Heart right ventricle (tissue), 16 donors: ENCODE measurements around the gene STRA8. TPM values are rescaled to one million over a fixed set of nuclear protein-coding genes. Genes with fewer than 3 reads are reported as not detected.

Source experiments
- ATAC-seq, 8 donors: fragments of 200-7000 bp; cut with Tn5 transposase; one replicate each; pipeline ENCODE4 v1.9.1; 2020; ENCODE audit warnings: mild to moderate bottlenecking in 8 of 8, moderate library complexity in 8 of 8, moderate number of reproducible peaks in 1 of 8
- DNase-seq, 2 donors: peaks; one replicate each; pipeline ENCODE4 v3.0.0-alpha.2; 2020
- H3K27ac ChIP-seq, 10 donors: fragments of 200-600 bp; sonication (generic) in 2 of 10; one replicate each; pipeline versions ENCODE4 v1.5.0 to v1.8.0; 2020 to 2022; ENCODE audit warnings: mild to moderate bottlenecking in 3 of 10
- H3K27me3 ChIP-seq, 7 donors: fragments of 200-600 bp; one replicate each; pipeline ENCODE4 v1.8.0; 2021 to 2022; ENCODE audit warnings: mild to moderate bottlenecking in 2 of 7
- H3K36me3 ChIP-seq, 9 donors: fragments of 200-600 bp; sonication (generic) in 1 of 9; one replicate each; pipeline versions ENCODE4 v1.5.0 to v1.8.0; 2020 to 2022; ENCODE audit warnings: mild to moderate bottlenecking in 2 of 9
- H3K4me1 ChIP-seq, 9 donors: fragments of 200-600 bp; sonication (generic) in 1 of 9; one replicate each; pipeline versions ENCODE4 v1.5.0 to v1.8.0; 2020 to 2022; ENCODE audit warnings: mild to moderate bottlenecking in 4 of 9
- H3K4me3 ChIP-seq, 10 donors: fragments of 200-600 bp; sonication (generic) in 2 of 10; one replicate each; pipeline versions ENCODE4 v1.5.0 to v1.8.0; 2020 to 2022; ENCODE audit warnings: mild to moderate bottlenecking in 7 of 10, moderate library complexity in 2 of 10
- H3K9me3 ChIP-seq, 11 donors: fragments of 200-600 bp in 10 of 11; sonication (generic) in 2 of 11; one replicate each; pipeline versions ENCODE4 v1.5.0 to v1.8.0; 2013 to 2022; ENCODE audit warnings: mild to moderate bottlenecking in 2 of 11, control low read depth in 1 of 11, moderate library complexity in 1 of 11
- WGBS, 2 donors: extraction: QIAGEN DNeasy Blood & Tissue Kit; methylation state at CpG; one replicate each; pipeline ENCODE4 v1.1.7; 2013; ENCODE audit warnings: inconsistent platforms in 1 of 2; 5-methylcytosine and 5-hydroxymethylcytosine counted together
- intact Hi-C, 10 donors: fragments of 100-400 bp; cut with DNase I; formaldehyde crosslinking; loops; one replicate each; pipeline versions ENCODE4 v1.11.1 to v1.14.2; 2022
- long read RNA-seq, 3 donors: library from polyadenylated mRNA; unstranded; transcript quantifications; one replicate each; pipeline ENCODE4 v2.0.0, GENCODE V29; 2020 to 2021
- polyA plus RNA-seq, 2 donors: library from polyadenylated mRNA; stranded (reverse); fragments of 200-250 nt; gene quantifications; one replicate each; pipeline ENCODE4 v1.2.3, GENCODE V29; 2013
- total RNA-seq, 10 donors: library from RNA; stranded (reverse); fragmentation: NEBNext Ultra II Directional in 3 of 10; extraction: Animal tissue kit (Norgen Biotek cat#: 25700) in 3 of 10; gene quantifications; one replicate each; pipeline versions ENCODE4 v1.2.1 to v1.2.4, GENCODE V29; 2021 to 2023
- TF ChIP-seq, protein P1 (sequence below), 9 donors: fragments of 200-600 bp; sonication (generic) in 2 of 9; IDR thresholded peaks; one replicate each; pipeline versions ENCODE4 v1.5.0 to v1.8.0; 2021 to 2022; ENCODE audit warnings: antibody characterized with exemption in 9 of 9, mild to moderate bottlenecking in 5 of 9, moderate library complexity in 1 of 9
- donor health status: Arrhythmogenic right ventricular cardiomyopathy.
- donor health status: ischemic (EF 13 %, LVEDD 7.1; RV severe dilation, severe dysfunction).
- donor health status: healthy with polysubstance abuse.
- donor health status: DM: no; HTN: yes; CAD: no.
- donor health status: DM: no; HTN: no; CAD: no.
- donor health status: ischemic (EF 25% LVEDD 6.9; RV normal size, moderate dysfunction).
- donor health status: ischemic (EF 25% LVEDD 5.7; RV mildly dilated, moderate dysfunction).
- donor health status: healthy.
- donor health status: DM: yes; HTN: yes; CAD: no.
- donor health status: Ischemic cardiomyopathy.
- donor health status: ischemic (EF 35%, LVEDD 5.7; RV mildly dilated, moderate dysfunction).
- donor health status: nonischemic (EF 11% LVEDD 7.7; RV severe dilation, severe dysfunction).
- donor health status: DM: yes; HTN: yes; CAD: no.
- donor health status: PGD.
- donor health status: ischemic (EF 29% LVEDD 5.4; RV normal size, mild dysfunction).
- donor health status: nonischemic (EF 23%, LVEDD 6.1; RV moderate dilation, normal function).

Gene STRA8, protein sequence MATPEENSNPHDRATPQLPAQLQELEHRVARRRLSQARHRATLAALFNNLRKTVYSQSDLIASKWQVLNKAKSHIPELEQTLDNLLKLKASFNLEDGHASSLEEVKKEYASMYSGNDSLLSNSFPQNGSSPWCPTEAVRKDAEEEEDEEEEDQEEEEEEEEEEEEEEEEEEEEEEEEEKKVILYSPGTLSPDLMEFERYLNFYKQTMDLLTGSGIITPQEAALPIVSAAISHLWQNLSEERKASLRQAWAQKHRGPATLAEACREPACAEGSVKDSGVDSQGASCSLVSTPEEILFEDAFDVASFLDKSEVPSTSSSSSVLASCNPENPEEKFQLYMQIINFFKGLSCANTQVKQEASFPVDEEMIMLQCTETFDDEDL
- not detected for total RNA-seq
- not detected for polyA plus RNA-seq
- long read RNA-seq, donor 1: 0 reads
- long read RNA-seq, donor 2: 0 reads
- long read RNA-seq, donor 3: 0 reads

DNA sequence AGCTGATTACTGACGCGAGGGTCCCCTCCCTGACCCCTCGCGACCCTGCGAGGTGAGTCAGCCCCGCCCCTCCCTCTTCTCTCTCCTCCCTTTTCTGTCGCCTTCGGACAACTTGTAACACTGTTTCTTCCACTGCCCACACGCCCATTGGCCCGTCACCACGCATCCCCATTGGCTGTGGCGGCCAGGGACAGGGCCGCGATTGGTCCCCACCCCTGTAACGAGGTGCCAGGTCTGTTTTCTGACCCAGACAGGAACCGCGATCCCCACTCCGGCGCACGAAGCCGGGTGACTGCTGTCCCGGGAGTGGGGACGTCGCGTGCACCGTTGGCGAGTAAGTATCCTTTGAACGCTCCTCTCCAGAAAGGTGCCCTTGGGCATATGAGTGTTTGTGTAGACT is at the start of gene STRA8:
TSS of gene STRA8 (plus strand) at position 269 of the 400 bp plus-strand sequence. CDS start 6,687 bp downstream, outside the sequence.
- Histone ChIP-seq H3K4me3 (no peak within 1 kb of the TSS), H3K4me1 (no peaks in the 10 kb centered on the region), H3K27ac (no peak within 1 kb of the TSS), H3K36me3 (no peaks in the 10 kb centered on the region), H3K9me3 (no peaks in the 10 kb centered on the region), H3K27me3 (no peaks in the 10 kb centered on the region)
- TF ChIP-seq, protein P1, sequence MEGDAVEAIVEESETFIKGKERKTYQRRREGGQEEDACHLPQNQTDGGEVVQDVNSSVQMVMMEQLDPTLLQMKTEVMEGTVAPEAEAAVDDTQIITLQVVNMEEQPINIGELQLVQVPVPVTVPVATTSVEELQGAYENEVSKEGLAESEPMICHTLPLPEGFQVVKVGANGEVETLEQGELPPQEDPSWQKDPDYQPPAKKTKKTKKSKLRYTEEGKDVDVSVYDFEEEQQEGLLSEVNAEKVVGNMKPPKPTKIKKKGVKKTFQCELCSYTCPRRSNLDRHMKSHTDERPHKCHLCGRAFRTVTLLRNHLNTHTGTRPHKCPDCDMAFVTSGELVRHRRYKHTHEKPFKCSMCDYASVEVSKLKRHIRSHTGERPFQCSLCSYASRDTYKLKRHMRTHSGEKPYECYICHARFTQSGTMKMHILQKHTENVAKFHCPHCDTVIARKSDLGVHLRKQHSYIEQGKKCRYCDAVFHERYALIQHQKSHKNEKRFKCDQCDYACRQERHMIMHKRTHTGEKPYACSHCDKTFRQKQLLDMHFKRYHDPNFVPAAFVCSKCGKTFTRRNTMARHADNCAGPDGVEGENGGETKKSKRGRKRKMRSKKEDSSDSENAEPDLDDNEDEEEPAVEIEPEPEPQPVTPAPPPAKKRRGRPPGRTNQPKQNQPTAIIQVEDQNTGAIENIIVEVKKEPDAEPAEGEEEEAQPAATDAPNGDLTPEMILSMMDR (IDR thresholded peaks at IDR 0.05): no peak
- intact Hi-C loops: no loop called here
- DNase-seq (no peak), ATAC-seq (no peak)
- WGBS, 2 donors: 93 to 96% methylated on average over 28 of the region's 28 CpGs

DNA sequence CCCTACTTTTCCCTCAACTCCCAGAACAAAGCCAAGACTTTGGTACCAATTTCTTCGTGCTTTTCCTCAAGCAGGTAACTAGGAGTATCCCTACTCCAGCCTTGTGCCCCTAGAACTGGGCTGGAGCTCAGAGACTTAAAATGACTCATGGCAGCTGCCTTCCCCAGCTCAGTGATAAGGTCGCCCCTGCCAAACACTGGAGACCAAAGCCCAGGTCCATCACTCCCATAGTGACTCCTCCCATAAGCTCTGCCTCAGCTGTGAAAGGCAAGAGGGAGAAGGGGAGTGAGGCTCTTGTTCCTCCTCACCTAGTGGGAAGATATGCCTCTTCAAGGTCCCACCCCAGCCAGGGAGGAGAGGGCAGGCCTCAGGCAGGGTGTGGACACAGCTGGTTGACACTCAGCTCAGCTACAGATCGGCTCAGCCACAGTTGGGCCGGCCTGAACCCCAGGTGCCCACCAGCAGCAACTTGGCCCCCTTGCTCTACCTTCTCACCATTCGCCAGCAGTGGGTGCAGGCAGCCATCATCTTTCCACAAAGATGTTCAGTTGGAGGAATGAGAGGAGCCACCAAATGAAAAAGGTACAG is 49.3 kb upstream of the STRA8 start:
- no peaks in the 10 kb centered on the region for H3K27me3 ChIP-seq
- no peak overlapping the region for H3K4me3 ChIP-seq
- no peak overlapping the region for H3K27ac ChIP-seq
- ATAC-seq (no peak), DNase-seq (no peak)
- TF ChIP-seq, protein P1 (IDR thresholded peaks at IDR 0.05): no peak
- WGBS, 2 donors: 92 to 96% methylated on average over 5 of the region's 5 CpGs
- H3K36me3 ChIP-seq: peaks cover 0 to 98% (median 61%) of the 10 kb centered on the region in 9 donors
- H3K4me1 ChIP-seq: peaks cover 0 to 5% (median 0%) of the 10 kb centered on the region in 9 donors
- intact Hi-C loops: loop anchor here in 1 of 10 donors (10.0 kb wide), 1 partner anchor 190 kb away; no protein-coding TSS in a partner anchor
- peaks cover 0 to 49% (median 26%) of the 10 kb centered on the region in 11 donors for H3K9me3 ChIP-seq

GRCh38 chr7:135185471-135186260 is 48.0 kb upstream of the STRA8 start:
- Histone ChIP-seq H3K9me3 (peaks cover 0 to 36% (median 19%) of the 10 kb centered on the region in 11 donors), H3K36me3 (peaks cover 0 to 99% (median 61%) of the 10 kb centered on the region in 9 donors), H3K4me3 (no peak overlapping the region), H3K27ac (no peak overlapping the region), H3K4me1 (peaks cover 0 to 14% (median 0%) of the 10 kb centered on the region in 9 donors), H3K27me3 (no peaks in the 10 kb centered on the region)
- ATAC-seq (no peak), DNase-seq (no peak)
- intact Hi-C loops: loop anchor here in 1 of 10 donors (10.0 kb wide), 1 partner anchor 191 kb away; no protein-coding TSS in a partner anchor
- 84 to 87% methylated on average over 7 of the region's 7 CpGs for WGBS, 2 donors
- TF ChIP-seq, protein P1 (IDR thresholded peaks at IDR 0.05): no peak

DNA sequence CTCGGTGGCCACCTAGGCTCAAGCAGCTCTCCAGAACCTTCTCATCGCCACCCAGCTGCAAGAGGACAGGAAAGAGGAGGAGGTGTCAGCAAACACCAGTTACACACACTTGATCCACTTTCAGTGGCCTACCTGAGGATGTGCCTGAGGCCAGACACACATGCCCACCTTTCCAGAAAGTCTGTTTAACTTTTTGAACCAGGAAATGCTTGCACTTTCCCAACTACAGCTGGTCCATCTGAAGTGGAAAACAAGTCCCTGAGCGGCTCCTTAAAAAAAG is 47.4 kb upstream of the STRA8 start:
- TF ChIP-seq, protein P1 (IDR thresholded peaks at IDR 0.05): no peak
- Histone ChIP-seq H3K36me3 (peaks cover 0 to 99% (median 62%) of the 10 kb centered on the region in 9 donors), H3K9me3 (peaks cover 0 to 30% (median 13%) of the 10 kb centered on the region in 11 donors), H3K27me3 (no peaks in the 10 kb centered on the region), H3K4me3 (no peak overlapping the region), H3K4me1 (peaks cover 0 to 14% (median 0%) of the 10 kb centered on the region in 9 donors), H3K27ac (no peak overlapping the region)
- DNase-seq: no peak
- intact Hi-C loops: loop anchor here in 1 of 10 donors (10.0 kb wide), 1 partner anchor 191 kb away; no protein-coding TSS in a partner anchor
- no peak for ATAC-seq
- WGBS, 2 donors: 98 to 100% methylated on average over 3 of the region's 3 CpGs
